Stimulated activated CD4-positive, alpha-beta T cell treated with anti-CD3 and anti-CD28 coated beads, Interleukin-15, amount 100 ng/mL, for 24 hours (primary cell): Measurements from ENCODE around the gene ZNF598.
"Not testable (repeated sequence)": the region's sequence is repeated elsewhere in the genome, so short reads cannot be mapped to it uniquely, and the experiment has no call there.

Experiments
- DNase-seq: peaks from one replicate; pipeline ENCODE4 v3.0.0-alpha.2; 2020

ZNF598 gene

GRCh38 chr16:1957434-1958142, 52.0 kb downstream of the ZNF598 start:
- not testable (repeated sequence) for DNase-seq

GRCh38 chr16:1953734-1954133, 55.9 kb downstream of the ZNF598 start:
- no peak for DNase-seq

GRCh38 chr16:1950559-1950958, 59.1 kb downstream of the ZNF598 start:
- DNase-seq, result no peak

- no peak for DNase-seq
Measured at GRCh38 chr16:1950047-1950446, 59.6 kb downstream of the ZNF598 start.

GRCh38 chr16:1949507-1949906, 60.1 kb downstream of the ZNF598 start:
- DNase-seq, result no peak
